Right lobe of liver (tissue), 6 donors: ENCODE results near the gene STK33. TPM values are rescaled to one million over a fixed set of nuclear protein-coding genes. Genes with fewer than 3 reads are reported as not detected.

Experiments used
- ATAC-seq, 4 donors: fragments of 200-7000 bp; cut with Tn5 transposase; one replicate each; pipeline ENCODE4 v1.9.1; 2020; ENCODE audit warnings: mild to moderate bottlenecking in 4 of 4, moderate library complexity in 4 of 4
- DNase-seq, 3 donors: peaks; one replicate each; pipeline ENCODE4 v3.0.0-alpha.2; 2020
- H3K27ac ChIP-seq, 3 donors: fragments of 200-600 bp; one replicate each; pipeline ENCODE4 v1.8.0; 2022
- H3K27me3 ChIP-seq, 2 donors: fragments of 200-600 bp; one replicate each; pipeline ENCODE4 v1.8.0; 2022
- H3K36me3 ChIP-seq, 4 donors: fragments of 200-600 bp; sonication (generic) in 1 of 4; one replicate each; pipeline versions ENCODE4 v1.5.1 to v1.8.0; 2017 to 2022; ENCODE audit warnings: control low read depth in 1 of 4
- H3K4me1 ChIP-seq, 4 donors: fragments of 200-600 bp; sonication (generic) in 1 of 4; one replicate each; pipeline versions ENCODE4 v1.5.1 to v1.8.0; 2017 to 2022; ENCODE audit warnings: control low read depth in 1 of 4
- H3K4me3 ChIP-seq, 3 donors: fragments of 200-600 bp; one replicate each; pipeline ENCODE4 v1.8.0; 2022
- H3K9me3 ChIP-seq, 4 donors: fragments of 200-600 bp; sonication (generic) in 1 of 4; one replicate each; pipeline versions ENCODE4 v1.5.1 to v1.8.0; 2017 to 2022; ENCODE audit warnings: control low read depth in 1 of 4
- CTCF ChIP-seq, 4 donors: fragments of 200-600 bp in 3 of 4; fragments of 450-650 bp in 1 of 4; IDR thresholded peaks; one replicate each; pipeline versions ENCODE4 v1.5.1 to v1.8.0; 2016 to 2022; ENCODE audit warnings: antibody characterized with exemption in 4 of 4, mild to moderate bottlenecking in 2 of 4
- POLR2A ChIP-seq: fragments of 450-650 bp; IDR thresholded peaks from one replicate; pipeline ENCODE4 v1.6.1; 2017; ENCODE audit warnings: antibody characterized with exemption, mild to moderate bottlenecking
- WGBS: methylation state at CpG from one replicate; pipeline ENCODE4 v1.1.6; 2018; ENCODE audit warnings: low coverage, low lambda C conversion rate; ENCODE audit not compliant: insufficient coverage; ENCODE audit errors: missing lambda C conversion rate; 5-methylcytosine and 5-hydroxymethylcytosine counted together
- intact Hi-C, 2 donors: fragments of 100-400 bp; cut with DNase I; formaldehyde crosslinking; loops; one replicate each; pipeline versions ENCODE4 v1.11.2 to v1.14.1; 2022
- total RNA-seq, 6 experiments: library from RNA; depleted of rRNA in 2 of 6; stranded (reverse); fragments of >200 nt in 2 of 6; fragmentation: NEBNext Ultra II Directional in 3 of 6; extraction: Animal tissue kit (Norgen Biotek cat#: 25700) in 3 of 6; gene quantifications; one replicate each; pipeline versions ENCODE4 v1.1.0 to v1.2.4, GENCODE V29; 2016 to 2023
- donor health status: DM: no; HTN: yes; CAD: no.
- donor health status: DM: no; HTN: no; CAD: no.
- donor health status: DM: no; HTN: no; CAD: no.
- donor health status: DM: no; HTN: yes; CAD: no.
- donor health status: DM: no; HTN: yes; CAD: no.

Gene STK33
- total RNA-seq, 6 experiments from 2014 or later = 0.12 to 1.1 (median 0.42) TPM; not detected in 2

GRCh38 chr11:8603696-8604077, 9.7 kb upstream of the STK33 start:
- ATAC-seq = no peak
- no peaks in the 10 kb centered on the region for H3K4me1 ChIP-seq
- DNase-seq = no peak
- intact Hi-C loops = no loop called here
- no peak overlapping the region for H3K27ac ChIP-seq
- no peaks in the 10 kb centered on the region for H3K36me3 ChIP-seq
- H3K27me3 ChIP-seq = no peaks in the 10 kb centered on the region
- 57% methylated on average over 2 of the region's 2 CpGs for WGBS
- no peak overlapping the region for H3K4me3 ChIP-seq
- TF ChIP-seq CTCF (IDR thresholded peaks at IDR 0.05) (no peak), POLR2A (no peak)
- H3K9me3 ChIP-seq = no peaks in the 10 kb centered on the region

GRCh38 chr11:8601376-8602133, 7.5 kb upstream of the STK33 start:
- ATAC-seq (no peak), DNase-seq (no peak)
- 73% methylated on average over 9 of the region's 9 CpGs for WGBS
- Histone ChIP-seq H3K36me3 (no peaks in the 10 kb centered on the region), H3K4me3 (no peak overlapping the region), H3K27me3 (no peaks in the 10 kb centered on the region), H3K9me3 (no peaks in the 10 kb centered on the region), H3K27ac (no peak overlapping the region), H3K4me1 (no peaks in the 10 kb centered on the region)
- no peak for TF ChIP-seq CTCF (IDR thresholded peaks at IDR 0.05)
- no peak for TF ChIP-seq POLR2A
- intact Hi-C loops = no loop called here

DNA sequence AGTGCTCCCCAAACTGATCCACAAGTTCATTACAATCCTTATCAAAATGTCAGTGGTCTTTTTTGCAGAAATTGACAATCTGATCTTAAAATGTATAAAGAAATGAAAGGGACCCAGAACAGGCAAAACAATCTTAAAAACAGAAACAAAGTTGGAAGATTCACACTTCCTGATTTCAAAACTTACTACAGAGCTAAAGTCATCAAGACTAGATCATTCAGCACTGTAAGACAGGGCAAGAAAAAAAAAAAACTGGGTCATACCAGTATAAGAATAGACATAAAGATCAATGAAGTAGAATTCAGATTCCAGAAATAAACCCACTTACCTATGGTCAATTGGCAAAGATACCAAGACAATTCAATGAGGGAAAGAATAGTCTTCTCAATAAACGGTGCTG, 4.5 kb upstream of the STK33 start:
- TF ChIP-seq POLR2A (no peak), CTCF (IDR thresholded peaks at IDR 0.05) (no peak)
- H3K4me1 ChIP-seq = no peaks in the 10 kb centered on the region
- intact Hi-C loops = no loop called here
- H3K27me3 ChIP-seq = peaks cover 0 to 6% of the 10 kb centered on the region in 2 donors
- H3K36me3 ChIP-seq = no peaks in the 10 kb centered on the region
- no peak overlapping the region for H3K4me3 ChIP-seq
- WGBS = 75% methylated on average over 1 of the region's 1 CpG
- H3K27ac ChIP-seq = no peak overlapping the region
- no peaks in the 10 kb centered on the region for H3K9me3 ChIP-seq
- DNase-seq (no peak), ATAC-seq (no peak)

GRCh38 chr11:8597182-8597581, 3.2 kb upstream of the STK33 start:
- no peaks in the 10 kb centered on the region for H3K36me3 ChIP-seq
- no peak overlapping the region for H3K27ac ChIP-seq
- 56% methylated on average over 3 of the region's 3 CpGs for WGBS
- intact Hi-C loops = no loop called here
- no peak for DNase-seq
- no peaks in the 10 kb centered on the region for H3K9me3 ChIP-seq
- TF ChIP-seq POLR2A (no peak), CTCF (IDR thresholded peaks at IDR 0.05) (no peak)
- H3K4me3 ChIP-seq = no peak overlapping the region
- ATAC-seq = no peak
- peaks cover 0 to 6% of the 10 kb centered on the region in 2 donors for H3K27me3 ChIP-seq
- H3K4me1 ChIP-seq = no peaks in the 10 kb centered on the region
